Measurements from ENCODE around the gene PROKR1.

GRCh38 chr2:68594674-68595492, 48.5 kb upstream of the PROKR1 start:
- peak; percentile 96 for TF ChIP-seq CTCF (IDR thresholded peaks at IDR 0.05)
- no peak for TF ChIP-seq EZH2 (IDR thresholded peaks at IDR 0.05; ENCODE audit: borderline replicate concordance, insufficient read depth, low read depth, low read length, poor library complexity, severe bottlenecking)

Measured in B cell (primary cell).